HCT116 (cell line): Measurements from ENCODE around the gene POP7. TPM values are rescaled to one million over a fixed set of nuclear protein-coding genes. Genes with fewer than 3 reads are reported as not detected.

Experiments used
- ATAC-seq: fragments of 200-7000 bp; cut with Tn5 transposase; 2 replicates; pipeline ENCODE4 v1.9.1; 2020; ENCODE audit warnings: mild to moderate bottlenecking, moderate library complexity
- BruUV-seq: library from RNA; stranded (reverse); fragments of 400-500 nt; replicated peaks from 2 replicates; lab custom pipeline; 2021; lab: Mats Ljungman, UMichigan
- CTCF ChIA-PET: fragments of 300-600 bp; sonication (Branson Sonifier 250); formaldehyde crosslinking; loops from one replicate; lab custom pipeline; 2021; ENCODE audit warnings: antibody characterized with exemption; lab: Charles Lee
- POLR2A ChIA-PET: fragments of 300-600, 350-600 bp; sonication (Branson Sonifier 250); formaldehyde crosslinking; loops from one replicate; lab custom pipeline; 2021; ENCODE audit warnings: antibody characterized with exemption; lab: Charles Lee
- RAD21 ChIA-PET, 2 experiments: fragments of 300-600 bp; sonication (Branson Sonifier 250); formaldehyde crosslinking; loops; one replicate each; lab custom pipeline; 2023; ENCODE audit warnings: low total read pairs in 2 of 2; ENCODE audit not compliant: uncharacterized antibody in 2 of 2, unreplicated experiment in 2 of 2, low non-redundant PET in 1 of 2; lab: Charles Lee
- DNase-seq: peaks from one replicate; pipeline ENCODE4 v3.0.0-alpha.2; 2010; ENCODE audit warnings: low read depth, low spot score
- H2AFZ ChIP-seq: fragments of 200-600 bp; shearing (Covaris generic), sonication (generic); 2 replicates; pipeline ENCODE4 v1.6.1; 2017; ENCODE audit warnings: low read depth, mixed run types, mixed read lengths, antibody characterized with exemption, low read length; ENCODE audit not compliant: poor library complexity, severe bottlenecking
- H3K27ac ChIP-seq: 2 replicates; pipeline ENCODE4 v1.5.1; 2012; ENCODE audit warnings: low read depth, low read length
- H3K27me3 ChIP-seq: fragments of 200-600 bp; sonication (generic); 2 replicates; pipeline ENCODE4 v1.6.1; 2016; ENCODE audit warnings: mixed run types, low read length, mixed read lengths; ENCODE audit not compliant: insufficient read depth
- H3K36me3 ChIP-seq, 2 experiments: fragments of 200-500 bp in 1 of 2; fragments of 200-600 bp in 1 of 2; sonication (Bioruptor generic) in 1 of 2; sonication (generic) in 1 of 2; 2 replicates each; pipeline versions ENCODE4 v1.5.1 to v1.6.1; 2014 to 2016; ENCODE audit warnings: low read length in 2 of 2, inconsistent platforms in 1 of 2, mixed read lengths in 1 of 2, mixed run types in 1 of 2; ENCODE audit not compliant: insufficient read depth in 2 of 2, control insufficient read depth in 1 of 2
- H3K4me1 ChIP-seq, 2 experiments: fragments of 200-600 bp in 1 of 2; sonication (generic) in 1 of 2; 2 replicates each; pipeline versions ENCODE4 v1.5.1 to v1.6.1; 2012 to 2017; ENCODE audit warnings: low read length in 2 of 2, inconsistent platforms in 1 of 2, mild to moderate bottlenecking in 1 of 2, mixed read lengths in 1 of 2, mixed run types in 1 of 2, moderate library complexity in 1 of 2; ENCODE audit not compliant: insufficient read depth in 2 of 2, control insufficient read depth in 1 of 2
- H3K4me2 ChIP-seq: fragments of 200-600 bp; sonication (generic); 2 replicates; pipeline ENCODE4 v1.6.1; 2017; ENCODE audit warnings: mixed run types, low read length, mixed read lengths
- H3K4me3 ChIP-seq, 2 experiments: fragments of 200-600 bp in 1 of 2; sonication (generic) in 1 of 2; replicated peaks in 1 of 2; 2 replicates each; pipeline ENCODE4 v1.5.1; 2011 to 2016; ENCODE audit warnings: low read length in 2 of 2, control low read depth in 1 of 2, low read depth in 1 of 2, mild to moderate bottlenecking in 1 of 2, mixed read lengths in 1 of 2, mixed run types in 1 of 2
- H3K79me2 ChIP-seq: fragments of 200-600 bp; sonication (generic); 2 replicates; pipeline ENCODE4 v1.6.1; 2017; ENCODE audit warnings: mild to moderate bottlenecking, mixed run types, low read length, moderate library complexity, mixed read lengths; ENCODE audit not compliant: insufficient read depth
- H3K9ac ChIP-seq: fragments of 200-600 bp; sonication (generic); 2 replicates; pipeline ENCODE4 v1.6.1; 2016; ENCODE audit warnings: low read length, mixed read lengths
- H3K9me2 ChIP-seq: fragments of 200-600 bp; sonication (generic), shearing (Covaris generic); 2 replicates; pipeline ENCODE4 v1.6.1; 2017; ENCODE audit warnings: mixed run types, mild to moderate bottlenecking, moderate library complexity; ENCODE audit not compliant: insufficient read depth
- H3K9me3 ChIP-seq, 2 experiments: fragments of 200-500 bp in 1 of 2; fragments of 200-600 bp in 1 of 2; sonication (Bioruptor generic) in 1 of 2; sonication (generic) in 1 of 2; 2 replicates each; pipeline ENCODE4 v1.6.1; 2014 to 2017; ENCODE audit warnings: low read length in 2 of 2, mixed read lengths in 2 of 2, inconsistent platforms in 1 of 2, low read depth in 1 of 2, mild to moderate bottlenecking in 1 of 2, mixed run types in 1 of 2, moderate library complexity in 1 of 2; ENCODE audit not compliant: control insufficient read depth in 1 of 2, insufficient read depth in 1 of 2
- H4K20me1 ChIP-seq: fragments of 200-600 bp; sonication (generic), shearing (Covaris generic); 2 replicates; pipeline ENCODE4 v1.6.1; 2017; ENCODE audit warnings: mixed run types, mild to moderate bottlenecking, moderate library complexity; ENCODE audit not compliant: insufficient read depth
- CBX3 ChIP-seq: IDR thresholded peaks from 2 replicates; pipeline ENCODE4 v1.6.1; 2012; ENCODE audit warnings: low read depth
- CEBPB ChIP-seq: IDR thresholded peaks from 2 replicates; pipeline ENCODE4 v1.6.1; 2012; ENCODE audit warnings: low read depth
- EGR1 ChIP-seq: IDR thresholded peaks from 2 replicates; pipeline ENCODE4 v1.6.1; 2012; ENCODE audit warnings: low read depth
- ELF1 ChIP-seq: IDR thresholded peaks from 2 replicates; pipeline ENCODE4 v1.6.1; 2012; ENCODE audit warnings: low read depth, borderline replicate concordance
- EZH2phosphoT487 ChIP-seq: fragments of 200-600 bp; IDR thresholded peaks from 2 replicates; pipeline ENCODE4 v1.6.1; 2018; ENCODE audit warnings: antibody characterized with exemption, borderline replicate concordance
- JUND ChIP-seq: IDR thresholded peaks from 2 replicates; pipeline ENCODE4 v1.6.1; 2012
- POLR2AphosphoS5 ChIP-seq: IDR thresholded peaks from 2 replicates; pipeline ENCODE4 v1.6.1; 2011; ENCODE audit warnings: mild to moderate bottlenecking, low read depth, low read length, moderate library complexity
- RAD21 ChIP-seq: IDR thresholded peaks from 2 replicates; pipeline ENCODE4 v1.6.1; 2012; ENCODE audit warnings: low read depth, mild to moderate bottlenecking
- SIN3A ChIP-seq: IDR thresholded peaks from 2 replicates; pipeline ENCODE4 v1.6.1; 2012; ENCODE audit warnings: low read depth
- SP1 ChIP-seq: IDR thresholded peaks from 2 replicates; pipeline ENCODE4 v1.6.1; 2012; ENCODE audit warnings: low read depth
- SRF ChIP-seq: IDR thresholded peaks from 2 replicates; pipeline ENCODE4 v1.6.1; 2012; ENCODE audit warnings: low read depth
- YY1 ChIP-seq: IDR thresholded peaks from 2 replicates; pipeline ENCODE4 v1.6.1; 2011; ENCODE audit warnings: low read length, low read depth, moderate library complexity, mild to moderate bottlenecking; ENCODE audit not compliant: insufficient replicate concordance; ENCODE audit errors: extremely low read depth
- ZFX ChIP-seq: fragments of 450-650 bp; IDR thresholded peaks from 2 replicates; pipeline ENCODE4 v1.6.1; 2017
- ZNF274 ChIP-seq: fragments of 200-500 bp; sonication (Bioruptor generic); IDR thresholded peaks from 2 replicates; pipeline ENCODE4 v1.6.1; 2014; ENCODE audit warnings: mild to moderate bottlenecking, low read depth, low read length, inconsistent platforms
- intact Hi-C: fragments of 100-400 bp; cut with micrococcal nuclease; formaldehyde crosslinking; loops from 2 replicates; pipeline ENCODE4 v1.10.0; 2022
- total RNA-seq: library from RNA; stranded (reverse); gene quantifications from one replicate; pipeline ENCODE4 v1.2.1, GENCODE V29; 2021; ENCODE audit not compliant: unreplicated experiment
- TF ChIP-seq, protein P1 (sequence below): IDR thresholded peaks from 2 replicates; pipeline ENCODE4 v1.6.1; 2012; ENCODE audit warnings: low read depth
- TF ChIP-seq, protein P2 (sequence below): IDR thresholded peaks from 2 replicates; pipeline ENCODE4 v1.6.1; 2012

The POP7 gene
- total RNA-seq, 1 experiment from 2014 or later, result 67.5 TPM

DNA sequence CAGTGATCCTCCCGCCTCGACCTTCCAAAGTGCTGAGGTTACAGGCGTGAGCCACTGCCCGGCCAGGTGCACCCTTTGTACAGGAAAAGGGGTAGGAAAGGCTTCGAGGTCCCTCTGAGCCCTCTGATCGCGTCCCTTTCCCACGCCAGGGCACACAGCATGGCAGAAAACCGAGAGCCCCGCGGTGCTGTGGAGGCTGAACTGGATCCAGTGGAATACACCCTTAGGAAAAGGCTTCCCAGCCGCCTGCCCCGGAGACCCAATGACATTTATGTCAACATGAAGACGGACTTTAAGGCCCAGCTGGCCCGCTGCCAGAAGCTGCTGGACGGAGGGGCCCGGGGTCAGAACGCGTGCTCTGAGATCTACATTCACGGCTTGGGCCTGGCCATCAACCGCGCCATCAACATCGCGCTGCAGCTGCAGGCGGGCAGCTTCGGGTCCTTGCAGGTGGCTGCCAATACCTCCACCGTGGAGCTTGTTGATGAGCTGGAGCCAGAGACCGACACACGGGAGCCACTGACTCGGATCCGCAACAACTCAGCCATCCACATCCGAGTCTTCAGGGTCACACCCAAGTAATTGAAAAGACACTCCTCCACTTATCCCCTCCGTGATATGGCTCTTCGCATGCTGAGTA, 871 bp downstream of the POP7 start:
- POLR2A ChIA-PET, result no interaction called here
- no peak overlapping the region for H2AFZ ChIP-seq
- H3K4me2 ChIP-seq, result peak overlapping the region; percentile 91
- H3K27me3 ChIP-seq, result no peaks in the 10 kb centered on the region
- DNase-seq (no peak), ATAC-seq (no peak)
- no TSS peak for BruUV-seq
- H3K27ac ChIP-seq, result peak overlapping the region; percentile 95
- H3K4me1 ChIP-seq, result peaks cover 8 to 20% of the 10 kb centered on the region in 2 experiments; a peak in 3 of 4 replicates
- H3K79me2 ChIP-seq, result peaks cover 26% of the 10 kb centered on the region
- intact Hi-C loops, result loop anchor here (5.0 kb wide), 1 partner anchor 371 kb away; no protein-coding TSS in a partner anchor
- RAD21 ChIA-PET, result interaction anchor here in 1 of 2 experiments (1.2 to 1.7 kb wide), 3 partner anchors 83 to 147 kb away, joined by 3 to 4 read pairs (median 4); partner anchors contain the start of gene EPHB4
- no peaks in the 10 kb centered on the region for H3K9me3 ChIP-seq
- no peaks in the 10 kb centered on the region for H3K9me2 ChIP-seq
- H3K4me3 ChIP-seq, result peak overlapping the region; percentile 76 to 97
- no peak for TF ChIP-seq SP1
- TF ChIP-seq SIN3A, result no peak
- no peak for TF ChIP-seq YY1
- TF ChIP-seq CEBPB, result no peak
- no peak for TF ChIP-seq ZFX
- no peak for TF ChIP-seq RAD21
- no peak for TF ChIP-seq ZNF274
- no peak for TF ChIP-seq EZH2phosphoT487
- no peak for TF ChIP-seq SRF
- no peak for TF ChIP-seq ELF1
- peak overlapping the region; percentile 99 for H3K9ac ChIP-seq
- CTCF ChIA-PET, result interaction anchor here (0.6 to 2.5 kb wide), 4 partner anchors 14 to 411 kb away, joined by 5 to 34 read pairs (median 16); partner anchors contain the start of genes EPHB4 and GIGYF1
- H4K20me1 ChIP-seq, result peaks cover 5% of the 10 kb centered on the region; the same call in 1 of the 2 replicates
- H3K36me3 ChIP-seq, result peaks cover 4 to 12% of the 10 kb centered on the region in 2 experiments; a peak in 3 of 4 replicates

DNA sequence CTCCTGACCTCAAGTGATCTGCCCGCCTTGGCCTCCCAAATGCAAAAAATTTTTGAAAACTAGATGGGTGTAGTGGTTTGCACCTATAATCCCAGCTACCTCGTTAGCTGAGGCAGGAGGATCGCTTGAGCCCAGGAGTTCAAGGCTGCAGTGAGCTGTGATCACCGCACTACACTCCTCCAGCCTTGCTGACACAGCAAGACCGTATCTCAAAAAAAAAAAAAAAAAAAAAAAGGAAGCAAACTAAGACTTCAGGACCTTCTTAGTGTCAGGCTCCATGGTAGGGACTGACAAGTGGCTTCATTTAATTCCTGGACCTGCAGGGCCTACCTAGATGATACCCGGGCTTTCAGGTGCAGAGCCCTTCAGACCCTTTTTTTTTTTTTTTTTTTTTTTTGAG, 2.5 kb downstream of the POP7 start:
- Histone ChIP-seq H3K4me3 (no peak overlapping the region), H3K4me2 (no peak overlapping the region), H3K36me3 (peaks cover 4 to 12% of the 10 kb centered on the region in 2 experiments; a peak in 3 of 4 replicates), H4K20me1 (peaks cover 5% of the 10 kb centered on the region; the same call in 1 of the 2 replicates), H3K4me1 (peaks cover 8 to 20% of the 10 kb centered on the region in 2 experiments; a peak in 3 of 4 replicates), H2AFZ (no peak overlapping the region), H3K79me2 (peaks cover 26% of the 10 kb centered on the region), H3K9ac (no peak overlapping the region), H3K27me3 (no peaks in the 10 kb centered on the region), H3K9me2 (no peaks in the 10 kb centered on the region), H3K27ac (no peak overlapping the region), H3K9me3 (no peaks in the 10 kb centered on the region)
- ChIA-PET CTCF (interaction anchor here (1.5 kb wide), 1 partner anchor 17 kb away, joined by 3 read pairs; no protein-coding TSS in a partner anchor), POLR2A (no interaction called here), RAD21 (no interaction called here)
- no TSS peak for BruUV-seq
- ATAC-seq, result no peak
- no peak for DNase-seq
- intact Hi-C loops, result loop anchor here (5.0 kb wide), 1 partner anchor 369 kb away; no protein-coding TSS in a partner anchor
- no peak for TF ChIP-seq CEBPB
- TF ChIP-seq SRF, result no peak
- TF ChIP-seq YY1, result no peak
- TF ChIP-seq EZH2phosphoT487, result no peak
- TF ChIP-seq, protein P1, sequence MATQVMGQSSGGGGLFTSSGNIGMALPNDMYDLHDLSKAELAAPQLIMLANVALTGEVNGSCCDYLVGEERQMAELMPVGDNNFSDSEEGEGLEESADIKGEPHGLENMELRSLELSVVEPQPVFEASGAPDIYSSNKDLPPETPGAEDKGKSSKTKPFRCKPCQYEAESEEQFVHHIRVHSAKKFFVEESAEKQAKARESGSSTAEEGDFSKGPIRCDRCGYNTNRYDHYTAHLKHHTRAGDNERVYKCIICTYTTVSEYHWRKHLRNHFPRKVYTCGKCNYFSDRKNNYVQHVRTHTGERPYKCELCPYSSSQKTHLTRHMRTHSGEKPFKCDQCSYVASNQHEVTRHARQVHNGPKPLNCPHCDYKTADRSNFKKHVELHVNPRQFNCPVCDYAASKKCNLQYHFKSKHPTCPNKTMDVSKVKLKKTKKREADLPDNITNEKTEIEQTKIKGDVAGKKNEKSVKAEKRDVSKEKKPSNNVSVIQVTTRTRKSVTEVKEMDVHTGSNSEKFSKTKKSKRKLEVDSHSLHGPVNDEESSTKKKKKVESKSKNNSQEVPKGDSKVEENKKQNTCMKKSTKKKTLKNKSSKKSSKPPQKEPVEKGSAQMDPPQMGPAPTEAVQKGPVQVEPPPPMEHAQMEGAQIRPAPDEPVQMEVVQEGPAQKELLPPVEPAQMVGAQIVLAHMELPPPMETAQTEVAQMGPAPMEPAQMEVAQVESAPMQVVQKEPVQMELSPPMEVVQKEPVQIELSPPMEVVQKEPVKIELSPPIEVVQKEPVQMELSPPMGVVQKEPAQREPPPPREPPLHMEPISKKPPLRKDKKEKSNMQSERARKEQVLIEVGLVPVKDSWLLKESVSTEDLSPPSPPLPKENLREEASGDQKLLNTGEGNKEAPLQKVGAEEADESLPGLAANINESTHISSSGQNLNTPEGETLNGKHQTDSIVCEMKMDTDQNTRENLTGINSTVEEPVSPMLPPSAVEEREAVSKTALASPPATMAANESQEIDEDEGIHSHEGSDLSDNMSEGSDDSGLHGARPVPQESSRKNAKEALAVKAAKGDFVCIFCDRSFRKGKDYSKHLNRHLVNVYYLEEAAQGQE, result no peak
- TF ChIP-seq JUND, result no peak
- TF ChIP-seq POLR2AphosphoS5, result no peak
- no peak for TF ChIP-seq SP1
- TF ChIP-seq RAD21, result no peak
- TF ChIP-seq CBX3, result no peak
- TF ChIP-seq, protein P2, sequence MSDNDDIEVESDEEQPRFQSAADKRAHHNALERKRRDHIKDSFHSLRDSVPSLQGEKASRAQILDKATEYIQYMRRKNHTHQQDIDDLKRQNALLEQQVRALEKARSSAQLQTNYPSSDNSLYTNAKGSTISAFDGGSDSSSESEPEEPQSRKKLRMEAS, result no peak
- no peak for TF ChIP-seq ZFX
- no peak for TF ChIP-seq EGR1
